OCI-LY1 (cell line): ENCODE measurements around the gene GABRG2.
"Not testable (repeated sequence)": the region's sequence is repeated elsewhere in the genome, so short reads cannot be mapped to it uniquely, and the experiment has no call there.

Experiments
- H2AFZ ChIP-seq: fragments of 200-600 bp; sonication (generic), shearing (Covaris generic); 2 replicates; pipeline ENCODE4 v1.6.0; 2014; ENCODE audit warnings: antibody characterized with exemption, mild to moderate bottlenecking, low read length
- H3F3A ChIP-seq: fragments of 200-600 bp; sonication (generic), shearing (Covaris generic); 2 replicates; pipeline ENCODE4 v1.6.0; 2014; ENCODE audit warnings: mild to moderate bottlenecking, antibody characterized with exemption, low read length, moderate library complexity; ENCODE audit not compliant: insufficient read depth
- H3K27ac ChIP-seq: fragments of 200-600 bp; sonication (generic); 2 replicates; pipeline ENCODE4 v1.5.1; 2014; ENCODE audit warnings: low read length, mixed run types, mild to moderate bottlenecking, low read depth; ENCODE audit not compliant: poor library complexity, severe bottlenecking
- H3K27me3 ChIP-seq: fragments of 200-600 bp; sonication (generic); 2 replicates; pipeline ENCODE4 v1.6.0; 2014; ENCODE audit warnings: antibody characterized with exemption, mild to moderate bottlenecking, low read length, moderate library complexity; ENCODE audit not compliant: insufficient read depth
- H3K36me3 ChIP-seq: fragments of 200-600 bp; sonication (generic); 2 replicates; pipeline ENCODE4 v1.6.1; 2014; ENCODE audit warnings: mild to moderate bottlenecking, antibody characterized with exemption, low read length, moderate library complexity, mixed read lengths; ENCODE audit not compliant: insufficient read depth
- H3K4me1 ChIP-seq: fragments of 200-600 bp; sonication (generic); 2 replicates; pipeline ENCODE4 v1.5.1; 2014; ENCODE audit warnings: mild to moderate bottlenecking, low read length, moderate library complexity; ENCODE audit not compliant: insufficient read depth, severe bottlenecking
- H3K4me2 ChIP-seq: fragments of 200-600 bp; sonication (generic), shearing (Covaris generic); 2 replicates; pipeline ENCODE4 v1.6.1; 2014; ENCODE audit warnings: low read length
- H3K4me3 ChIP-seq: fragments of 200-600 bp; sonication (generic); 2 replicates; pipeline ENCODE4 v1.5.1; 2014; ENCODE audit warnings: low read length, low read depth, mild to moderate bottlenecking, mixed read lengths; ENCODE audit not compliant: poor library complexity, severe bottlenecking
- H3K79me2 ChIP-seq: fragments of 200-600 bp; shearing (Covaris generic); 2 replicates; pipeline ENCODE4 v1.6.1; 2016; ENCODE audit warnings: mixed run types, low read length, mixed read lengths; ENCODE audit not compliant: insufficient read depth
- H3K9ac ChIP-seq: fragments of 200-600 bp; sonication (generic), shearing (Covaris generic); 2 replicates; pipeline ENCODE4 v1.6.1; 2014; ENCODE audit warnings: mild to moderate bottlenecking, low read length, mixed read lengths
- H3K9me2 ChIP-seq: fragments of 200-600 bp; sonication (generic), shearing (Covaris generic); 2 replicates; pipeline ENCODE4 v1.6.1; 2014; ENCODE audit warnings: low read depth, mild to moderate bottlenecking, low read length, mixed read lengths
- H3K9me3 ChIP-seq: fragments of 200-600 bp; shearing (Covaris generic); 2 replicates; pipeline ENCODE4 v1.6.1; 2014; ENCODE audit warnings: low read length, mixed read lengths
- H4K20me1 ChIP-seq: fragments of 200-600 bp; sonication (generic), shearing (Covaris generic); 2 replicates; pipeline ENCODE4 v1.6.0; 2016; ENCODE audit warnings: mild to moderate bottlenecking, low read length; ENCODE audit not compliant: insufficient read depth
- EZH2 ChIP-seq: fragments of 200-600 bp; sonication (generic), shearing (Covaris generic); IDR thresholded peaks from 2 replicates; pipeline ENCODE4 v1.8.0; 2017; ENCODE audit warnings: borderline replicate concordance, mixed run types, mild to moderate bottlenecking, antibody characterized with exemption, low read length, moderate library complexity, mixed read lengths
- TF ChIP-seq, protein P1 (sequence below): fragments of 200-600 bp; sonication (generic), shearing (Covaris generic); IDR thresholded peaks from 2 replicates; pipeline ENCODE4 v1.5.1; 2017; ENCODE audit warnings: mild to moderate bottlenecking, antibody characterized with exemption, low read length, moderate library complexity, mixed read lengths

Gene GABRG2

DNA sequence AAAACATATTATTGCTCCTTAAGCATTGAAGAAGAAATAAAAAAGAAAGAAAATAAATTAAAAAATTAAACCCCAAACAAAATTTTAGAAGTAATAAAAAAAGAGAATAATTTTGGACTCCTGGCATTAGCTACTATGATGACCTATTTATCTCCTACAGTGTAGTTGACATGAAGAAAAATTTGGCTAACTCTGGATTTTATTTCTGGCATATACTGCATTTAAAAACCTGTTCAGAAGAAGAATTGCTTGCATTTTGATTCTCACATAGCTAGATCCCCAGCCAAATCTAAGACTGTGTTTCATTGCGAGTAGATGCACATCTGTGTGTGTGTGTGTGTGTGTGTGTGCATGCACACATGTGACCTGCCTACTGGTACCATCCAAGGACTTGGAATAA is 30.1 kb upstream of the GABRG2 start:
- Histone ChIP-seq H3F3A (no peaks in the 10 kb centered on the region), H3K4me1 (no peaks in the 10 kb centered on the region), H3K4me3 (no peak overlapping the region), H3K27me3 (no peaks in the 10 kb centered on the region), H3K79me2 (no peaks in the 10 kb centered on the region), H3K9ac (no peak overlapping the region), H3K27ac (no peak overlapping the region), H2AFZ (no peak overlapping the region), H4K20me1 (no peaks in the 10 kb centered on the region), H3K9me2 (no peaks in the 10 kb centered on the region), H3K36me3 (no peaks in the 10 kb centered on the region), H3K9me3 (no peaks in the 10 kb centered on the region), H3K4me2 (no peak overlapping the region)
- TF ChIP-seq EZH2, result no peak
- TF ChIP-seq, protein P1, sequence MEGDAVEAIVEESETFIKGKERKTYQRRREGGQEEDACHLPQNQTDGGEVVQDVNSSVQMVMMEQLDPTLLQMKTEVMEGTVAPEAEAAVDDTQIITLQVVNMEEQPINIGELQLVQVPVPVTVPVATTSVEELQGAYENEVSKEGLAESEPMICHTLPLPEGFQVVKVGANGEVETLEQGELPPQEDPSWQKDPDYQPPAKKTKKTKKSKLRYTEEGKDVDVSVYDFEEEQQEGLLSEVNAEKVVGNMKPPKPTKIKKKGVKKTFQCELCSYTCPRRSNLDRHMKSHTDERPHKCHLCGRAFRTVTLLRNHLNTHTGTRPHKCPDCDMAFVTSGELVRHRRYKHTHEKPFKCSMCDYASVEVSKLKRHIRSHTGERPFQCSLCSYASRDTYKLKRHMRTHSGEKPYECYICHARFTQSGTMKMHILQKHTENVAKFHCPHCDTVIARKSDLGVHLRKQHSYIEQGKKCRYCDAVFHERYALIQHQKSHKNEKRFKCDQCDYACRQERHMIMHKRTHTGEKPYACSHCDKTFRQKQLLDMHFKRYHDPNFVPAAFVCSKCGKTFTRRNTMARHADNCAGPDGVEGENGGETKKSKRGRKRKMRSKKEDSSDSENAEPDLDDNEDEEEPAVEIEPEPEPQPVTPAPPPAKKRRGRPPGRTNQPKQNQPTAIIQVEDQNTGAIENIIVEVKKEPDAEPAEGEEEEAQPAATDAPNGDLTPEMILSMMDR, result no peak

DNA sequence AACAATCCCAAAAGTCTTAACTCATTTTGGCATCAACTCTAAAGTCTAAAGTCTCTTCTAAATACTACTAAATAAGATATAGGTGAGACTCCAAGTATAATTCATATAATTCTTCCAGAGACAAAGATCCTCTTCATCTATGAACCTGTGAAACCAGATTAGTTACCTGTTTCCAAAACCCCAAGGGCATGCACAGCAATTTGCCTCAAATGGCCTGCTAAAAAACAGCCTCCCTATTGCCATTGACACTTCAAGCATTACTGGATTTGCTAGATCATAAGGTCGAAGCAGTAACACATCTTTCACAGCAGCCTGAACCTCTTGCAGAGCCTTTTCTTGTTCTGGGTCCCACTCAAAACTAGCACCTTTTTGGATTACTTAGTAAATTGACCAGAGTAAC is 20.3 kb upstream of the GABRG2 start:
- H3K9me2 ChIP-seq, result no peaks in the 10 kb centered on the region
- H3K4me1 ChIP-seq, result no peaks in the 10 kb centered on the region
- no peak overlapping the region for H3K27ac ChIP-seq
- no peaks in the 10 kb centered on the region for H4K20me1 ChIP-seq
- H3K36me3 ChIP-seq, result no peaks in the 10 kb centered on the region
- no peak overlapping the region for H3K4me3 ChIP-seq
- H3K79me2 ChIP-seq, result no peaks in the 10 kb centered on the region
- H2AFZ ChIP-seq, result no peak overlapping the region
- no peaks in the 10 kb centered on the region for H3F3A ChIP-seq
- no peak overlapping the region for H3K9ac ChIP-seq
- no peaks in the 10 kb centered on the region for H3K27me3 ChIP-seq
- no peaks in the 10 kb centered on the region for H3K9me3 ChIP-seq
- TF ChIP-seq, protein P1, result no peak
- no peak for TF ChIP-seq EZH2
- no peak overlapping the region for H3K4me2 ChIP-seq

DNA sequence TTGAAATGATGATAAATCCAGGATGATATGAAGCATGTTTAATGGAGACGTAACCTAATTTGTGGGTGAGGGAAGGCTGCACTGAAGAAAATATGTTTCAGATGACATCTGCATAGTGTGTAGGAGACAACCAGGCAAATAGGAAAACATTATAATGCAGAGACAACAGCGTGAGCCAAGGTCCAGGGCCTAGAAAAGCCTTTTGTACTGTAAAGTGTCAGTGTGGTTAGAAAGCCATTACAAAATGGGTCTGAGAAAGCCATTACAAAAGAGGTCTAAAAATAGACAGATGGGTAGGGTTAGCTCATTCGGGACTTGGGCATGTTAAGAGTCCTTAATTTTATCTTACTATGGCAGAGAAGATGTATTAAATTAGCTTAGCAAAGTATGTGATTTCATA is 14.9 kb upstream of the GABRG2 start:
- Histone ChIP-seq H3K4me3 (no peak overlapping the region), H3K4me2 (no peak overlapping the region)

DNA sequence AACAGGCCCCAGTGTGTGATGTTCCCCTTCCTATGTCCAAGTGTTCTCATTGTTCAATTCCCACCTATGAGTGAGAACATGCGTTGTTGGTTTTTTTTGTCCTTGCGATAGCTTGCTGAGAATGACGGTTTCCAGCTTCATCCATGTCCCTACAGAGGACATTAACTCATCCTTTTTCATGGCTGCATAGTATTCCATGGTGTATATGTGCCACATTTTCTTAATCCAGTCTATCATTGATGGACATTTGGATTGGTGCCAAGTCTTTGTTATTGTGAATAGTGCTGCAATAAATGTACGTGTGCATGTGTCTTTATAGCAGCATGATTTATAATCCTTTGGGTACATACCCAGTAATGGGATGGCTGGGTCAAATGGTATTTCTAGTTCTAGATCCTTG is 12.5 kb upstream of the GABRG2 start:
- H4K20me1 ChIP-seq, H3K9me2 ChIP-seq, H3F3A ChIP-seq, H3K9me3 ChIP-seq, H3K9ac ChIP-seq, H3K79me2 ChIP-seq, H2AFZ ChIP-seq, H3K4me2 ChIP-seq, H3K4me1 ChIP-seq, H3K36me3 ChIP-seq, H3K27me3 ChIP-seq, H3K4me3 ChIP-seq, H3K27ac ChIP-seq: not testable (repeated sequence)

More for the DNA sequence above, 14.9 kb upstream of the GABRG2 start:
- Histone ChIP-seq H3K27me3 (no peaks in the 10 kb centered on the region), H2AFZ (no peak overlapping the region), H3F3A (no peaks in the 10 kb centered on the region), H3K4me1 (no peaks in the 10 kb centered on the region), H3K36me3 (no peaks in the 10 kb centered on the region), H3K9ac (no peak overlapping the region), H3K9me3 (no peaks in the 10 kb centered on the region), H3K9me2 (no peaks in the 10 kb centered on the region), H3K27ac (no peak overlapping the region), H4K20me1 (no peaks in the 10 kb centered on the region), H3K79me2 (no peaks in the 10 kb centered on the region)
- TF ChIP-seq EZH2, result no peak
- TF ChIP-seq, protein P1, result no peak
